Measurements from ENCODE around the gene FKBP5. TPM values are rescaled to one million over a fixed set of nuclear protein-coding genes. Genes with fewer than 3 reads are reported as not detected.

FKBP5 gene
- total RNA-seq, 2 experiments from 2014 or later = 42.5 to 79.1 TPM

DNA sequence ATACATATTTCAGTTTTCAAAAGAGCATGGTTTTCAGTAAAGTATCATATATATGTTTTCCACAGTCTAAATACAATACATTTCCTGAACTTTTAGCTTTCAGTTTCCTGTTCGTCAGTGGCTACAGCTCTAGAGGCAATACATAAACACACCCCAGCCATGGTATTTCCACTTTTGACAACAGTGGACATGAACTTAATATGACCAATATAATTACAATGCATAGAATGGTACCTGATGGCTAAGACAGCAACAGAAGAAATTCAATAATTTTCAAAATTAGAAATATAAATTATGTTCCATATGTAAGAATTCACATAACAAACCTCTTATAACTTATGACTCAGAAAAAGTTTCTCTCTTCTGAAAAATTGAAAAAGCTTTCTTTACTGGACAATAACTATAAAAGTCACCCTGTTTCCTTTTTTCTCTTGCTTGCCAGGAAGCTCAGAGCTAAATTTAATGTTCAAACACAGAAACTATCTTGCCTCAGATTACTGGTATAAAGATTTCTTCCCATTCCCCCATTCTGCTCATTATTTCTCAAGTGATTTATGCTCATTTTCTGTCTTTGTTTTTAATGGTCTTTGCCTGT is 19.2 kb downstream of the FKBP5 start:
- Histone ChIP-seq H3K9me2 (ENCODE audit: insufficient read depth, low read length) (no peaks in the 10 kb centered on the region), H3K4me2 (ENCODE audit: low read length) (peak overlapping the region; percentile 67), H2AFZ (ENCODE audit: low read length) (no peak overlapping the region), H4K20me1 (ENCODE audit: insufficient read depth, low read length) (peaks cover 13% of the 10 kb centered on the region; the same call in 1 of the 2 replicates), H3K79me2 (ENCODE audit: insufficient read depth, low read depth, low read length) (peaks cover 100% of the 10 kb centered on the region), H3K27ac (ENCODE audit: low read depth, low read length, poor library complexity, severe bottlenecking) (peak overlapping the region; percentile 36), H3K4me3 (ENCODE audit: low read depth, low read length, poor library complexity, severe bottlenecking) (peak overlapping the region; percentile 47), H3K4me1 (ENCODE audit: insufficient read depth, low read length, poor library complexity, severe bottlenecking) (peaks cover 49% of the 10 kb centered on the region), H3K9me3 (ENCODE audit: low read length) (no peaks in the 10 kb centered on the region), H3K36me3 (ENCODE audit: insufficient read depth, low read length) (peaks cover 36% of the 10 kb centered on the region)
- no TSS peak for BruUV-seq (replicated peaks)
- peak; percentile 30 for DNase-seq (ENCODE audit: low spot score)
- ChIA-PET POLR2A (interaction anchor here (0.7 to 2.1 kb wide), 9 partner anchors 11 to 58 kb away, joined by 3 to 8 read pairs (median 4); no protein-coding TSS in a partner anchor), CTCF (ENCODE audit: unreplicated experiment) (interaction anchor here (0.5 kb wide), 1 partner anchor 878 kb away, joined by 4 read pairs; no protein-coding TSS in a partner anchor)
- TF ChIP-seq, protein P1, sequence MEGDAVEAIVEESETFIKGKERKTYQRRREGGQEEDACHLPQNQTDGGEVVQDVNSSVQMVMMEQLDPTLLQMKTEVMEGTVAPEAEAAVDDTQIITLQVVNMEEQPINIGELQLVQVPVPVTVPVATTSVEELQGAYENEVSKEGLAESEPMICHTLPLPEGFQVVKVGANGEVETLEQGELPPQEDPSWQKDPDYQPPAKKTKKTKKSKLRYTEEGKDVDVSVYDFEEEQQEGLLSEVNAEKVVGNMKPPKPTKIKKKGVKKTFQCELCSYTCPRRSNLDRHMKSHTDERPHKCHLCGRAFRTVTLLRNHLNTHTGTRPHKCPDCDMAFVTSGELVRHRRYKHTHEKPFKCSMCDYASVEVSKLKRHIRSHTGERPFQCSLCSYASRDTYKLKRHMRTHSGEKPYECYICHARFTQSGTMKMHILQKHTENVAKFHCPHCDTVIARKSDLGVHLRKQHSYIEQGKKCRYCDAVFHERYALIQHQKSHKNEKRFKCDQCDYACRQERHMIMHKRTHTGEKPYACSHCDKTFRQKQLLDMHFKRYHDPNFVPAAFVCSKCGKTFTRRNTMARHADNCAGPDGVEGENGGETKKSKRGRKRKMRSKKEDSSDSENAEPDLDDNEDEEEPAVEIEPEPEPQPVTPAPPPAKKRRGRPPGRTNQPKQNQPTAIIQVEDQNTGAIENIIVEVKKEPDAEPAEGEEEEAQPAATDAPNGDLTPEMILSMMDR (conservative IDR thresholded peaks at IDR 0.05; ENCODE audit: low read length) = no peak
- TF ChIP-seq EZH2phosphoT487 (IDR thresholded peaks at IDR 0.05; ENCODE audit: borderline replicate concordance, low read depth, low read length) = no peak
- intact Hi-C loops (cut with micrococcal nuclease; ENCODE audit: unreplicated experiment) = loop anchor here (5.0 kb wide), 1 partner anchor 63 kb away; no protein-coding TSS in a partner anchor

DNA sequence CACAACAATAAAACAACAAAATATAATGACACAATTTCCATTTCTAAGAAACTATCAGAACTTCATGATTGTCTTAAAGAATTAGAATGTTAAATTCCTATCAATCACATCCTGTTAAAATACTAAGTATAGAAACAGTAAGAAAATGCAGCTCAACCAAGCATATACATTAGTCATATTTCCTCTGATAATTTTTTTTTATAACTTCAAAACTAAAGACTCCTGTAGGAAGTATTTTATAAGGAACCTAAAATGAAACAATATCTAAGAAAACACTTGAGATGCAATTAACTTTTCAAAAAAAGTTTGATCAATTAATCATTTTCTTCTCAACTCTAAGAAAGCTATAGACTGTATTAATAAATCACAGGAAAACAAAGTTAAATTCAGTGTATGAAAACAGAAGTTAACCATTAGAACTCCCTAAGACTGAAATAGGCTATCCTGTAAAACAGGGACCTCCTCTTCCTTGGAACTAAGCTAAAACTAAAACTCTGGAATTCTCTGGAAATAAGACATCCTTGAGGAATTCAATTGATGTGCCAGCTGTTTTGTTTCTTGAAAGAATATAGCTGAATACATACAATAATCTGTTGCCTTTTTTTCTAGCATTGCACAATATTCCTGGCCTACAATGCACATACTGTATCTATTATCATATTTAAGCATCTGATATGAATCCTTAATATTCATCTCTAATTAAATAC is 19.8 kb downstream of the FKBP5 start:
- TF ChIP-seq EZH2phosphoT487 (IDR thresholded peaks at IDR 0.05; ENCODE audit: borderline replicate concordance, low read depth, low read length) = no peak
- TF ChIP-seq, protein P1 (conservative IDR thresholded peaks at IDR 0.05; ENCODE audit: low read length) = no peak
- Histone ChIP-seq H4K20me1 (ENCODE audit: insufficient read depth, low read length) (peaks cover 18% of the 10 kb centered on the region; the same call in 1 of the 2 replicates), H3K4me1 (ENCODE audit: insufficient read depth, low read length, poor library complexity, severe bottlenecking) (peaks cover 55% of the 10 kb centered on the region), H3K79me2 (ENCODE audit: insufficient read depth, low read depth, low read length) (peaks cover 100% of the 10 kb centered on the region), H3K9me3 (ENCODE audit: low read length) (no peaks in the 10 kb centered on the region), H3K4me2 (ENCODE audit: low read length) (peak overlapping the region; percentile 67), H3K9me2 (ENCODE audit: insufficient read depth, low read length) (no peaks in the 10 kb centered on the region), H3K27ac (ENCODE audit: low read depth, low read length, poor library complexity, severe bottlenecking) (peak overlapping the region; percentile 36), H3K36me3 (ENCODE audit: insufficient read depth, low read length) (peaks cover 36% of the 10 kb centered on the region), H3K4me3 (ENCODE audit: low read depth, low read length, poor library complexity, severe bottlenecking) (peak overlapping the region; percentile 47), H2AFZ (ENCODE audit: low read length) (no peak overlapping the region)
- ChIA-PET CTCF (ENCODE audit: unreplicated experiment) (no interaction called here), POLR2A (interaction anchor here (0.6 to 2.1 kb wide), 9 partner anchors 12 to 95 kb away, joined by 3 to 8 read pairs (median 4); no protein-coding TSS in a partner anchor)
- no peak for DNase-seq (ENCODE audit: low spot score)
- BruUV-seq (replicated peaks) = no TSS peak
- intact Hi-C loops (cut with micrococcal nuclease; ENCODE audit: unreplicated experiment) = loop anchor here (5.0 kb wide), 1 partner anchor 63 kb away; no protein-coding TSS in a partner anchor
